Skin epidermis (tissue), 12 donors: Measurements from ENCODE around the gene BMP8A.
A peak's percentile ranks its signal among the peaks of the same experiment; 100 is the strongest.
"Not testable (repeated sequence)": the region's sequence is repeated elsewhere in the genome, so short reads cannot be mapped to it uniquely, and the experiment has no call there.

Experiments used
- H3K27ac ChIP-seq, 21 experiments: fragments of 200-600 bp; sonication (generic) in 11 of 21; one replicate each; pipeline ENCODE4 v1.5.0; 2020; ENCODE audit warnings: mild to moderate bottlenecking in 3 of 21, inconsistent platforms in 2 of 21, moderate library complexity in 2 of 21
- H3K4me3 ChIP-seq, 7 experiments: fragments of 200-600 bp; sonication (generic) in 2 of 7; one replicate each; pipeline ENCODE4 v1.5.0; 2020; ENCODE audit warnings: inconsistent platforms in 2 of 7, mild to moderate bottlenecking in 2 of 7, moderate library complexity in 1 of 7

The BMP8A gene

GRCh38 chr1:39491146-39491921 lies at the start of gene BMP8A:
TSS of gene BMP8A (plus strand) at chr1:39491636. CDS start at chr1:39491992, 356 bp downstream.
- Histone ChIP-seq H3K4me3 (peak within 1 kb of the TSS; percentile 21 to 46 (median 36)), H3K27ac (no peak within 1 kb of the TSS)

GRCh38 chr1:39441797-39442196 lies 49.6 kb upstream of the BMP8A start:
- no peak overlapping the region for H3K4me3 ChIP-seq
- no peak overlapping the region for H3K27ac ChIP-seq

GRCh38 chr1:39445573-39445972 lies 45.9 kb upstream of the BMP8A start:
- Histone ChIP-seq H3K4me3 (no peak overlapping the region), H3K27ac (no peak overlapping the region)

- no peak overlapping the region for H3K4me3 ChIP-seq
- H3K27ac ChIP-seq, result peak overlapping the region in 2 of 21 experiments; percentile 19 to 27
Observed at GRCh38 chr1:39446986-39447567, 44.4 kb upstream of the BMP8A start.

GRCh38 chr1:39450041-39450440 lies 41.4 kb upstream of the BMP8A start:
- not testable (repeated sequence) for H3K4me3 ChIP-seq
- peak overlapping the region in 1 of 21 experiments; percentile 37 for H3K27ac ChIP-seq

GRCh38 chr1:39450956-39451606 lies 40.4 kb upstream of the BMP8A start:
- peak overlapping the region in 3 of 21 experiments; percentile 14 to 31 (median 23) for H3K27ac ChIP-seq
- H3K4me3 ChIP-seq, result no peak overlapping the region

- Histone ChIP-seq H3K27ac (peak overlapping the region in 2 of 21 experiments; percentile 7 to 15), H3K4me3 (no peak overlapping the region)
Observed at GRCh38 chr1:39452081-39452480, 39.4 kb upstream of the BMP8A start.

- Histone ChIP-seq H3K4me3 (no peak overlapping the region), H3K27ac (no peak overlapping the region)
Observed at GRCh38 chr1:39452540-39452939, 38.9 kb upstream of the BMP8A start.

- H3K4me3 ChIP-seq, result no peak overlapping the region
- no peak overlapping the region for H3K27ac ChIP-seq
Observed at GRCh38 chr1:39453603-39454002, 37.8 kb upstream of the BMP8A start.

GRCh38 chr1:39458991-39459390 lies 32.4 kb upstream of the BMP8A start:
- Histone ChIP-seq H3K4me3 (no peak overlapping the region), H3K27ac (no peak overlapping the region)

- no peak overlapping the region for H3K27ac ChIP-seq
Observed at GRCh38 chr1:39462074-39462473, 29.4 kb upstream of the BMP8A start.

GRCh38 chr1:39466413-39467107 lies 24.9 kb upstream of the BMP8A start:
- no peak overlapping the region for H3K4me3 ChIP-seq
- peak overlapping the region in 3 of 21 experiments; percentile 9 to 37 (median 21) for H3K27ac ChIP-seq

More at GRCh38 chr1:39462074-39462473, 29.4 kb upstream of the BMP8A start:
- H3K4me3 ChIP-seq, result no peak overlapping the region

GRCh38 chr1:39467108-39467720 lies 24.2 kb upstream of the BMP8A start:
- H3K4me3 ChIP-seq, result not testable (repeated sequence)
- peak overlapping the region in 2 of 21 experiments; percentile 9 to 21 for H3K27ac ChIP-seq

GRCh38 chr1:39469150-39469549 lies 22.3 kb upstream of the BMP8A start:
- Histone ChIP-seq H3K27ac (no peak overlapping the region), H3K4me3 (no peak overlapping the region)

GRCh38 chr1:39470040-39470439 lies 21.4 kb upstream of the BMP8A start:
- H3K27ac ChIP-seq, result no peak overlapping the region
- H3K4me3 ChIP-seq, result no peak overlapping the region

GRCh38 chr1:39472826-39473225 lies 18.6 kb upstream of the BMP8A start:
- Histone ChIP-seq H3K27ac (no peak overlapping the region), H3K4me3 (no peak overlapping the region)

- H3K27ac ChIP-seq, result no peak overlapping the region
- H3K4me3 ChIP-seq, result no peak overlapping the region
Observed at GRCh38 chr1:39473324-39473723, 18.1 kb upstream of the BMP8A start.

- H3K4me3 ChIP-seq, result no peak overlapping the region
- no peak overlapping the region for H3K27ac ChIP-seq
Observed at GRCh38 chr1:39474810-39475209, 16.6 kb upstream of the BMP8A start.

- H3K27ac ChIP-seq, H3K4me3 ChIP-seq: not testable (repeated sequence)
Observed at GRCh38 chr1:39475551-39475950, 15.9 kb upstream of the BMP8A start.
